Gastrocnemius medialis (tissue), 4 donors: ENCODE data around the gene TNS4.

Experiments used
- CTCF ChIP-seq, 5 experiments: fragments of 450-650 bp in 3 of 5; fragments of 200-600 bp in 2 of 5; sonication (generic) in 2 of 5; IDR thresholded peaks in 4 of 5; conservative IDR thresholded peaks in 1 of 5; 1 replicate in 4 of 5; 2 replicates in 1 of 5; pipeline ENCODE4 v1.5.1; 2016 to 2019; ENCODE audit warnings: antibody characterized with exemption in 5 of 5, mild to moderate bottlenecking in 3 of 5, moderate library complexity in 3 of 5
- POLR2A ChIP-seq, 2 donors: fragments of 450-650 bp; IDR thresholded peaks; one replicate each; pipeline ENCODE4 v1.6.1; 2017; ENCODE audit warnings: antibody characterized with exemption in 2 of 2, mild to moderate bottlenecking in 2 of 2, moderate library complexity in 2 of 2

- TF ChIP-seq CTCF (IDR thresholded peaks at IDR 0.05 in 4 of 5, conservative IDR thresholded peaks at IDR 0.05 in 1 of 5) (no peak), POLR2A (IDR thresholded peaks at IDR 0.05) (no peak)
Observed at GRCh38 chr17:40457369-40457768, 44.1 kb downstream of the TNS4 start.
